T-helper 17 cell (primary cell): Measurements from ENCODE around the gene ZNF200. TPM values are rescaled to one million over a fixed set of nuclear protein-coding genes. Genes with fewer than 3 reads are reported as not detected.
"Not testable (repeated sequence)": the region's sequence is repeated elsewhere in the genome, so short reads cannot be mapped to it uniquely, and the experiment has no call there.

Source experiments
- ATAC-seq: fragments of 150-1000 bp; cut with Tn5 transposase; 2 replicates; pipeline ENCODE4 v1.10.0; 2021; ENCODE audit warnings: mild to moderate bottlenecking, moderate library complexity
- DNase-seq, 3 donors: peaks; one replicate each; pipeline versions ENCODE4 v3.0.0 to v3.0.0-alpha.2; 2020 to 2021
- H3K9me3 ChIP-seq: one replicate; pipeline ENCODE4 v1.7.0; 2013; ENCODE audit warnings: low read length, mild to moderate bottlenecking; ENCODE audit not compliant: control insufficient read depth, poor library complexity, severe bottlenecking
- H3K27ac Mint-ChIP-seq: one replicate; pipeline ENCODE4 v1.8.0; 2022; ENCODE audit warnings: mild to moderate bottlenecking, moderate library complexity, mixed read lengths
- H3K27me3 Mint-ChIP-seq: one replicate; pipeline ENCODE4 v1.8.0; 2022; ENCODE audit warnings: mixed read lengths
- H3K36me3 Mint-ChIP-seq: one replicate; pipeline ENCODE4 v1.8.0; 2022; ENCODE audit warnings: low read depth, mixed read lengths
- H3K4me1 Mint-ChIP-seq: one replicate; pipeline ENCODE4 v1.8.0; 2022; ENCODE audit warnings: mild to moderate bottlenecking, mixed read lengths
- H3K4me3 Mint-ChIP-seq: one replicate; pipeline ENCODE4 v1.8.0; 2022; ENCODE audit warnings: mild to moderate bottlenecking, moderate library complexity, mixed read lengths
- total RNA-seq, 4 donors: library from RNA in 2 of 4; stranded (reverse) in 2 of 4; gene quantifications; one replicate each; pipeline ENCODE4 v1.2.3 and lab custom pipeline; 2022 to 2026

The ZNF200 gene
- total RNA-seq, 2 donors from 2014 or later = 3.2 to 4.8 TPM

DNA sequence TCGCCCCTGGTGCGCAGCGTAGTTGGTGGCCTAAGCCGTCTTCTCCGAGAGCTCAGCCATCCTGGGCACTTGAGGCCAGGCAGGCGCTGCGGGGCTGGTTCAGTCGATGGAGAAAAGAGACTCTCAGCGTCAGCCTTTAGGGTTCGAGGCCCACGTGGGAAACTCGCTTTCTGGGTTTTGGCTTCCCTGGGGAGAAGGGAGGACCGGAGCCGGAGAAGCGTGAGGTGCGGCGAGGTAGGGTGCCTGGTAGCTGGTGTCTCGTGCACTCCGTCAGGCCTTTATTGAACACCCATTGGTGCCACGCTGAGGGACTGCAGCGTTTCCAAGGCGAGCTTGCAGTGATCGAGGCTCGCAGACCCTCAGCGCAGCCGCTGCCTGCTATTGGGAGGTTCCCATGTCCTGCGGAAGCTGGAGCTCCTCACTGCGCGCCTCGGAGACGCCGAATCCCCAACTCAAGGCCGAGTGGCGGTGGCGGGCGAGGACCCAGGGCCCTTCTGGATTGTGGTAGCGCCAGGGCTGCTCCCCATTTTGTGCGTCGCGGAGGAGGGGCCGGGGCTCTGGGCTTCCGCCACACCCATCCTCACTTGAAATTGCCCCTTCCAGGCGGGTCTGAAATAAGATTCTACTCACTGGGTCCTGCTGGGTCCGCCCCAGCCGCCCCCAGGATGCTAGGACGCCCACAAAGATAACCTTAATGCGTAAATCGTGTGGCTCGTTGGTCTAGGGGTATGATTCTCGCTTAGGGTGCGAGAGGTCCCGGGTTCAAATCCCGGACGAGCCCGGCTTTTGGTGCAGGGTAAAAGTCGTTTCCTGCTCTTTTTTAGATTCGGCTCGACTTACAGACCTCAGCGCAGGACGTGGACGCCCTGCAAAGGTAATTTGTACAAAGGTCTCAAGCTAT is 45.8 kb downstream of the ZNF200 start:
- peak overlapping the region; percentile 80 for H3K4me3 Mint-ChIP-seq
- peaks cover 79% of the 10 kb centered on the region for H3K27me3 Mint-ChIP-seq
- H3K27ac Mint-ChIP-seq = peak overlapping the region; percentile 55
- H3K4me1 Mint-ChIP-seq = peaks cover 32% of the 10 kb centered on the region
- no peaks in the 10 kb centered on the region for H3K36me3 Mint-ChIP-seq
- DNase-seq (no peak), ATAC-seq (peak; percentile 40)
- H3K9me3 ChIP-seq = no peaks in the 10 kb centered on the region

DNA sequence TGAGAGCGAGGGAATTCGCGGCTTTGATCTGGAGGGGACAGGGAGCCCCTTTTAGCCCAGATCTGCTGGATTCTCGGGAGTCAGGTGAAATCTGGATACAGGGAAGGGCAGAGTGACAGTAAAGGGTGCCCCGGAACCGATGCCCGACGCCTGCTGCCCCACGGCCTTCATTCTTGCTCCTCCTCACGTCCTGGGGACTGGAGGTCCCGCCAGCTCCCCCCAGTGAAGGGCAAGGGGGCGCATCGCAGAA is 46.4 kb downstream of the ZNF200 start:
- DNase-seq = no peak
- peak overlapping the region; percentile 55 for H3K27ac Mint-ChIP-seq
- peaks cover 2% of the 10 kb centered on the region for H3K9me3 ChIP-seq
- no peaks in the 10 kb centered on the region for H3K36me3 Mint-ChIP-seq
- peaks cover 79% of the 10 kb centered on the region for H3K27me3 Mint-ChIP-seq
- no peak for ATAC-seq
- H3K4me1 Mint-ChIP-seq = peaks cover 35% of the 10 kb centered on the region
- H3K4me3 Mint-ChIP-seq = peak overlapping the region; percentile 80

DNA sequence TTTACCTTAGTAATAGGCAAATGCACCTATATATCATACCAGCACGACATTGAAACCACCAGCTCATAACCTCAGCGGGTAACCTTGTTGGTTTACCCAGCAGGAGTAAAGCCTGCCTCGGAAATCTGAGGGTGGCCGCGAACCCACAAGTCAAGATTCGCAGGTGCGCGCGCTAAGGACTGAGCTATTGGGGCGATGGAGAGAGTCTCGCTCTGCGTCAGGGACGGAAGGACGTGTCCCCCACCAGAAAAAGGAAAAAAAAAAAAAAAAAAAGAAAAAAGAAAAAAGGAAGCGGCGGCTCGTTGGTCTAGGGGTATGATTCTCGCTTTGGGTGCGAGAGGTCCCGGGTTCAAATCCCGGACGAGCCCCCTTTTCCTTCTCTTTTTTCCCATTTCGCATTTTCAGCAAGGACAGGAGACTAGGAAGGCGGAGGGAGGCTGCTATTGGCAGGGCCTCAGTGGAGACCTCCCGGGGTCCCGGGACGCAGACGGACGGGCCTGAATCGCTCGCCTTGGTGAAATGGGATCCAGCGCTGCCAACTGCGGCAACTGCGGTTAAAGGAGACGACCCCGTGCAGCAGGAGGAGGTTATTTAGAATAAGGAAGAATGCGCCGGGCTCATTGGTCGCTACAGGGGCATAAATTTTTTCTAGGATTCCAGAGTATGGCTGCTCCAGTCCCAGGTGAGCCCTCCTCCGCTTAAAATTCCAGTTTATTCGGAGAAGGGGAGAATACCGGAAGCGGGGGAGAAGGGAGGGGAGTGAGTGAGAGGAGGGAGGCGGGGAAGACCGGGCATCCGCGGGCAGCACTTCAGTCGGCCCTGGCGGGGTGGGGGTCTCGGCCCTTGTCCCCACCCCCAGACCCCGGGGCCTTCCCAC is 46.9 kb downstream of the ZNF200 start, which contains the start of gene OR1F1:
TSS of gene OR1F1 (plus strand) at position 407 of the 877 bp plus-strand sequence.
- peak; percentile 78 for ATAC-seq
- Mint-ChIP-seq H3K36me3 (no peaks in the 10 kb centered on the region), H3K27ac (peak within 1 kb of the TSS; percentile 55)

DNA sequence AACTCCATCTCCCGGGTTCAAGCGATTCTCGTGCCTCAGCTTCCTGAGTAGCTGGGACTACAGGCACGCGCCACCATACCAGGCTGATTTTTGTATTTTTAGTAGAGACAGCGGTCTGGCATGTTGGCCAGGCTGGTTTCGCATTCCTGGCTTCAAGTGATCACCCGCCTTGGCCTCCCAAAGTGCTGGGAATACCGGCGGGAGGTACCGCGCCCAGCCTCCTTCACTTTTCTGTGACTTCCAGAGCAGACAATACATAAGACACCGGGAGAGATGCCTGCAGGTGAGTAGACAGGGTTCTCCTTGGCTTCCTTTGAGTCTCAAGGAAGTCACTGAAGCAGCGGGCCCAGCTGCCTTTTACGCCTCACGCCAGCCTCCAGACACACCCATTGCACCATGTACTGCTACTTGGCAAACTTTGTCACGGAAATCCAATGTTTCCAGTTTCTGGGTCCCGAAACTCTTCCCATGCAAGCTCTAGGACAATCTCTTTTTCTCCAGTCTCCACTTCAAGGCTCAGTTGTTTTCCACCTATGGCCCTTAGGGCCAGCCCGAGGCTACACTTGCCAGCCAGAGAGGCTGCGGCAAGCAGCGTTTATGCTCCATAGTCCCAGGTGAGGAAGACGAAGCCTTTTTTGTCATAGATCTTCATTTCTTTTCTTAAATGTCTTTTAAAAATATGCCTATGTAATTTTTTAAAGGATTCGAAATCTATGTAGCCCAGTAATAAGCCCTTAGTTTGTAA is 47.8 kb downstream of the ZNF200 start:
- ATAC-seq (no peak), DNase-seq (no peak)
- Mint-ChIP-seq H3K4me3 (peak overlapping the region; percentile 71), H3K36me3 (no peaks in the 10 kb centered on the region), H3K27me3 (peaks cover 86% of the 10 kb centered on the region), H3K27ac (peak overlapping the region; percentile 55), H3K4me1 (peaks cover 40% of the 10 kb centered on the region)
- H3K9me3 ChIP-seq = peaks cover 3% of the 10 kb centered on the region

More for the DNA sequence above, 46.9 kb downstream of the ZNF200 start, which contains the start of gene OR1F1:
- H3K4me1 Mint-ChIP-seq = peaks cover 37% of the 10 kb centered on the region
- H3K27me3 Mint-ChIP-seq = peaks cover 79% of the 10 kb centered on the region
- peak in 1 of 3 donors; percentile 50 for DNase-seq
- H3K9me3 ChIP-seq = peaks cover 3% of the 10 kb centered on the region
- peak within 1 kb of the TSS; percentile 80 for H3K4me3 Mint-ChIP-seq

DNA sequence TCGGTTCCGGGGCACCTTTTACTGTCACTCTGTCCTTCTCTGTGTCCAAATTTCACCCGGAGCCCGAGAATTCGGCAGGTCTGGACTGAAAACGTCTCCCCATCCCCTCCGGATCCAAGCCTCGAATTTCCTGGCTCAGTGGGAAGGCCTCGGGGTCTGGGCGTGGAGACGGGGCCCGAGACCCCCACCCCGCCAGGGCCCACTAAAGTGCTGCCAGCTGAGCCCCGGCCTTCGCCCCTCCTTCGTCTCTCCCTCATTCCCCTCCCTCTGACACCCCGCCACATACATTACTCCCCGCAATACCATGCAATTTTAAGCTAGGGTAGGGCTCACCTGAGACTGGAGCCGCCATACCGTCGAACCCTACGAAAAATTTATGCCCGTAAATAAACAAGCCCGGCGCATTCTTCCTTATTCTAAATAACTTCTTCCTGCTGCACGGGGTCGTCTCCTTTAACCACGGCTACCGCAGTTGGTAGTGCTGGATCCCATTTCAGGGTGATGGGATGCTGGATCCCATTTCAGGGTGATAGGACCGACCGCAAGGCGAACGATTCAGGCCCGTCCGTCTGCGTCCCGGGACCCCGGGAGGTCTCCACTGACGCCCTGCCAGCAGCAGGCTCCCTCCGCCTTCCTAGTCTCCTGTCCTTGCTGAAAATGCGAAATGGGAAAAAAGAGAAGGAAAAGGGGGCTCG is 51.4 kb downstream of the ZNF200 start:
- H3K4me3 Mint-ChIP-seq = peak overlapping the region; percentile 80
- H3K9me3 ChIP-seq = peaks cover 3% of the 10 kb centered on the region

DNA sequence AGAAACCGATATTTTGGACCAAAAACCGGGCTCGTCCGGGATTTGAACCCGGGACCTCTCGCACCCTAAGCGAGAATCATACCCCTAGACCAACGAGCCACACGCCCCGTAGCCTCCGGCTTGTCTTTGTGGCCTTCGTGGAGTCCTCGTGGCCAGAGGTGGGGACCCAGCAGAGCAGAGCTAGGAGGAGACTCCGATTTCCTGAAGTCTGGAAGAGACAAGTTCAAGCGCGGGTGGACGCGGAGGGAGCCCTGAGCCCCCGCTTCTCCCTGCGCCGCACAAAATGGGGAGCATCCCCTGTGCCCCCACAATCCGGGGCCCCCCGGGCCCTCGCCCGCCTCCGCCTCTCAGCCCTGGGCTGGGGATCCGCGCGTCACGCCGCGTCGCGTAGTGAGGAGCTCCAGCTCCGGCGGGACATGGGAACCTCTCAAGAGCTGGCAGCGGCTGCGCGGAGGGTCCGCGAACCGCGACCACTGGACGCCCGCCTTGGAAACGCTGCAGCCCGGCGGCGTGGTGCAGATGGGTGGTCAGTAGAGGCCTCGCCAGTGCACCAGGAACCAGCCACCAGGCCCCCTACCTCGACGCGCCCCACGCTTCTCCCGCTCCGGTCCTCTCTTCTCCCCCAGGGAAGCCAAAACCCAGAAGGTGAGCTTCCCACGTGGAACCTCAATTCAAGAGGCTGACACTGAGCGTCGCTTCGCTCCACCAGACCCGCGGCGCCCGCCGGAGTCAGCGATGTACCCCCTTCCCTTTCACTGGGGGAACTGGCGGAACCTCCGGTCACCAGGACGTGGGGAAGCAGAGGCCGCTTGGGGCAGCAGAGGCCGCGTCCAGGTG is 52.1 kb downstream of the ZNF200 start:
- ATAC-seq = peak; percentile 29
- peaks cover 3% of the 10 kb centered on the region for H3K9me3 ChIP-seq
- peaks cover 82% of the 10 kb centered on the region for H3K27me3 Mint-ChIP-seq
- H3K4me3 Mint-ChIP-seq = peak overlapping the region; percentile 80
- no peak for DNase-seq
- peaks cover 9% of the 10 kb centered on the region for H3K4me1 Mint-ChIP-seq
- H3K36me3 Mint-ChIP-seq = peaks cover 6% of the 10 kb centered on the region
- H3K27ac Mint-ChIP-seq = peak overlapping the region; percentile 75

More for the DNA sequence above, 51.4 kb downstream of the ZNF200 start:
- H3K4me1 Mint-ChIP-seq = peaks cover 15% of the 10 kb centered on the region
- no peak for ATAC-seq
- DNase-seq = no peak
- peak overlapping the region; percentile 75 for H3K27ac Mint-ChIP-seq
- peaks cover 6% of the 10 kb centered on the region for H3K36me3 Mint-ChIP-seq
- H3K27me3 Mint-ChIP-seq = peaks cover 80% of the 10 kb centered on the region

DNA sequence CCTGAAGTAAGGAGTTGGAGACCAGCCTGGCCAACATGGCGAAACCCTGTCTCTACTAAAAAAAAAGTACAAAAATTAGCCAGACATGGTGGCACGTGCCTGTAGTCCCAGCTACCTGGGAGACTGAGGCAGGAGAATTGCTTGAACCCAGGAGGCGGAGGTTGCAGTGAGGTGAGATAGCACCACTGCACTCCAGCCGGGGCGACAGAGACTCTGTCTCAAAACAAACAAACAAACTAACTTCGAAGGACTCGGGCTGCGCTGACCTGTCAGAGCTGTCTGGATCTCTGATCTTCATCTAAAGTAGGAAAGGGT is 52.7 kb downstream of the ZNF200 start:
- peak overlapping the region; percentile 75 for H3K27ac Mint-ChIP-seq
- DNase-seq, H3K36me3 Mint-ChIP-seq, H3K9me3 ChIP-seq, ATAC-seq, H3K4me1 Mint-ChIP-seq: not testable (repeated sequence)
- H3K4me3 Mint-ChIP-seq = peak overlapping the region; percentile 64
- peaks cover 82% of the 10 kb centered on the region for H3K27me3 Mint-ChIP-seq

DNA sequence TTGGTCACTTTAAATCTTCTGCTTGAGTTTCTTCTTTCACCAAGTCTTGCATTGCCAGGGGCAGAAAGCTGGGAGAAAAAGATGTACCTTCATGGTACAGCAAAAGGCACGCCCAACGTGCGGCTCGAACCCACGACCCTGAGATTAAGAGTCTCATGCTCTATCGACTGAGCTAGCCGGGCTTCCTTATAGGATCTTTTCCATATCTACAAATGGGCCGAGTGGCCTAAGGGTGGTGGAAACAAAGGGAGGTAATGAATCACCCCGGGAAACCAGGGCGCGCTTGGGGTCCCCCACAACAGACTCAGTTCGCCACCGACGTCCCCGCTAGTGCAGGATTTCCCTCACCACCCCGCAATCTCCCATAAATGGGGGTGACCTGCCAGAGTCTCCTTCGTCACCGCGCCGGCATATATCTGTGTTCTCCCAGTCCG is 54.5 kb downstream of the ZNF200 start:
- no peak overlapping the region for H3K27ac Mint-ChIP-seq

DNA sequence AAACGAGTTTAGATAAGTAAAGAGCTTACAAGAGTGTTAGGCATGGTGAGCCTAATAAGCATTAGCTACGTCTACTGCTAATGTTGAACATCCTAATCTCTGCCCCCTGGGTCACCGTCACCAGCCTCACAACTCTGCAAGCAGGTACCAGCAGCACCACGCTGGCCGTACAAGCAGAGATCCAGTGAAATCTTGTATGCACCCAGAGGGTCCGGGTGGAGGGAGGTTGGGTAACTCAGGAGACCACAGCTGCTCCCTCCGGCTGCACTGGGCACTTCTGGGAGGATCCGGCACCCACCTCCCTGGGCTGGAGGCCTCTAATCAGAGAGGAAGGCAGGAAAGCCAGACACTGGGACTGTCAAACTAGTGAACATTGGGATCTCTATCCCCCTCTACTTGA is 55.3 kb downstream of the ZNF200 start:
- DNase-seq (no peak), ATAC-seq (no peak)
- H3K9me3 ChIP-seq = peaks cover 6% of the 10 kb centered on the region
- Mint-ChIP-seq H3K4me1 (peaks cover 13% of the 10 kb centered on the region), H3K36me3 (peaks cover 8% of the 10 kb centered on the region), H3K4me3 (no peak overlapping the region), H3K27ac (no peak overlapping the region), H3K27me3 (peaks cover 85% of the 10 kb centered on the region)

More for the DNA sequence above, 54.5 kb downstream of the ZNF200 start:
- peaks cover 6% of the 10 kb centered on the region for H3K9me3 ChIP-seq
- no peak overlapping the region for H3K4me3 Mint-ChIP-seq
- peaks cover 81% of the 10 kb centered on the region for H3K27me3 Mint-ChIP-seq
- DNase-seq = no peak
- peaks cover 13% of the 10 kb centered on the region for H3K4me1 Mint-ChIP-seq
- H3K36me3 Mint-ChIP-seq = peaks cover 8% of the 10 kb centered on the region
- ATAC-seq = no peak

DNA sequence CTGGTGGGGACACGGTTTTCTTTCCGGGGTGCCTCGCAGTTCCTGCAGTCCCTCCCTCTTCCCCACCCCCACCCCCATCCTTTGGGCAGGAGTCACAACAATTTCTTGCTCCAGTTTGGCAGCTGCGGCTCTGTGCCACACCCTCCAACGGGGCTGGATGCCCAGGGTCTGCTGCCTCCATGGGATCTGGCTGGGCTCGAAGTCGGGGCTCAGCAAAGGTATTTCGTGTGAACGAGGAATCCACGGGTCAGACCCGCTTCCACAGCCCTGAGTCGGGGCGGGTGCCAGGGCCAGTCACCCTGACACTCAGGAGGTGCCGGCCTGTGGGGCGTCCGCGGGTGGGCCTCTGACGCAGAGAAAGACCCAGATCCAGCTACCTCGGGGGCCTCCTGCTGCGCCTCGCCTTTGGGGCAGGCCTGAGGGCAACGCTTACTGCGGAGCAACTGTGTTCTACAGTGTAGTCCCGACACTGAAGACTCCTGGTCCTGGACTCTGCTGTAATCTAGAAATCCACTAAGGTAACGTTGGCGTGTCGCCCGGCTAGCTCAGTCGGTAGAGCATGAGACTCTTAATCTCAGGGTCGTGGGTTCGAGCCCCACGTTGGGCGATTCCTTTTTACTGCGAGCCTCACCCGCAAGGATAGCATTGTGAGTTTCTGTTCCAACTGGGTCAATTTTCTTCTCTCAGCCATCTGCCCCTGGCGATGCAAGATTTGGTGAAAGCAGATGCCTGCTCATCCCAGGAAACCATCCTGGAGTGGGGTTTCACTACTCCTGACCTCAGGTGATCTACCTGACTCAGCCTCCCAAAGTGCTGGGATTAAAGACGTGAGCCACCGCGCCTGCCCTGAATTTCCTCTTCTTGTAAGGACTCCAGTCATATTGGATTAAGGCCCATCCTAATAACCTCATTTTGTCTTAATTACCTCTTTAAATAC is 59.5 kb downstream of the ZNF200 start:
- H3K4me3 Mint-ChIP-seq = no peak overlapping the region
- H3K27ac Mint-ChIP-seq = no peak overlapping the region
- H3K27me3 Mint-ChIP-seq = peaks cover 73% of the 10 kb centered on the region
- H3K4me1 Mint-ChIP-seq = peaks cover 30% of the 10 kb centered on the region
- peaks cover 6% of the 10 kb centered on the region for H3K36me3 Mint-ChIP-seq
- ATAC-seq = no peak
- no peak for DNase-seq
- H3K9me3 ChIP-seq = peaks cover 4% of the 10 kb centered on the region

DNA sequence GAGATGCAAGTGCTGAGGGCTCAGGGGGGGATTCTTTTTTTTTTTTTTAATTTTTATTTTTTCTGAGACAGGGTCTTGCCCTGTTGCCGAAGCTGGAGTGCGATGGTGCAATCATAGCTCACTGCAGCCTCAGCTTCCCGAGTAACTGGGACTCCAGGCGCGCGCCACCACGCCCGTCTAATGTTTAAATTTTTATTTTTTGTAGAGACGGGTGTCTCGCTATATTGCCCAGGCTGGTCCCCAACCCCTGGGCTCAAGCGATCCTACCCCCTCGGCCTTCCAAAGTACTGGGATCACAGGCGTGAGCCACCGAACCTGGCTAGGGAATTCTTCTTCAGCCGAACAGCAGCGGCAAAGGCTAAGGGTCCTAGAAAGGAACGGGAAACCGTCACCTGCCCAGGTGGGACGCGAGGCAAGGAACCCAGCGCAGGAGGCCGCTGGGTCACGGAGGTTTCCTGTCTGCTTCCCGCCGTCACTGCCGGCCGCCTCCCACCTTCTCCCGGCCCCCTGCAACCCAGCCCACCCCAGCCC is 60.3 kb downstream of the ZNF200 start:
- Mint-ChIP-seq H3K36me3 (peaks cover 5% of the 10 kb centered on the region), H3K27me3 (peaks cover 66% of the 10 kb centered on the region), H3K4me1 (peaks cover 30% of the 10 kb centered on the region), H3K4me3 (peak overlapping the region; percentile 82), H3K27ac (no peak overlapping the region)
- DNase-seq (no peak), ATAC-seq (no peak)
- peaks cover 4% of the 10 kb centered on the region for H3K9me3 ChIP-seq
